ENCODE results near the gene REV1. TPM values are rescaled to one million over a fixed set of nuclear protein-coding genes. Genes with fewer than 3 reads are reported as not detected.

The REV1 gene
- total and polyA plus RNA-seq, 2 of the 13 experiments (the other 11 are each of a cell fraction or from before 2014, with no cell fraction given), result 49.1 to 71.8 TPM

GRCh38 chr2:99403524-99403923, 86.3 kb downstream of the REV1 start (continued):
- TF ChIP-seq PRDM4 (CRISPR knock-in tag; IDR thresholded peaks at IDR 0.05; ENCODE audit: borderline replicate concordance) (no peak), IKZF4 (CRISPR knock-in tag; IDR thresholded peaks at IDR 0.05; ENCODE audit: borderline replicate concordance, low read depth, not compliant biosample characterization) (no peak), PREB (CRISPR knock-in tag; IDR thresholded peaks at IDR 0.05) (no peak), ZNF30 (CRISPR knock-in tag; IDR thresholded peaks at IDR 0.05) (no peak), ZNF263 (CRISPR knock-in tag; IDR thresholded peaks at IDR 0.05) (no peak), PRDM10 (CRISPR knock-in tag; IDR thresholded peaks at IDR 0.05; ENCODE audit: low read depth) (no peak), ZNF138 (CRISPR knock-in tag; IDR thresholded peaks at IDR 0.05; ENCODE audit: low read depth) (no peak), ZC3H4 (CRISPR knock-in tag; IDR thresholded peaks at IDR 0.05; ENCODE audit: borderline replicate concordance) (no peak), ATF3 (CRISPR knock-in tag; IDR thresholded peaks at IDR 0.05) (no peak), GPN1 (CRISPR knock-in tag; IDR thresholded peaks at IDR 0.05; ENCODE audit: borderline replicate concordance) (no peak), NR3C1 (CRISPR knock-in tag; IDR thresholded peaks at IDR 0.05) (no peak), HNRNPK (IDR thresholded peaks at IDR 0.05; ENCODE audit: low read depth, low read length, poor library complexity, severe bottlenecking) (no peak), DPF2 (CRISPR knock-in tag; IDR thresholded peaks at IDR 0.05; ENCODE audit: borderline replicate concordance, low read depth) (no peak), NFRKB (IDR thresholded peaks at IDR 0.05) (no peak), ZMYM2 (CRISPR knock-in tag; IDR thresholded peaks at IDR 0.05) (0 out of 2 replicates have a peak, but pooled peaks have one; percentile 34), ONECUT2 (CRISPR knock-in tag; IDR thresholded peaks at IDR 0.05) (no peak), KLF9 (CRISPR knock-in tag; IDR thresholded peaks at IDR 0.05; ENCODE audit: low read depth) (peak; percentile 55; the same call in 1 of the 2 replicates), MEIS2 (CRISPR knock-in tag; IDR thresholded peaks at IDR 0.05) (no peak), MNT (IDR thresholded peaks at IDR 0.05) (no peak), ZBTB33 (CRISPR knock-in tag; IDR thresholded peaks at IDR 0.05) (peak; percentile 78)
